HG03378 (cell line): Measurements from ENCODE around the gene ABHD1.

Experiments used
- ATAC-seq: cut with Tn5 transposase; IDR thresholded peaks from one replicate; pipeline ENCODE4 v1.9.1; 2021; ENCODE audit warnings: mild to moderate bottlenecking, moderate library complexity; ENCODE audit not compliant: unreplicated experiment

ABHD1 gene

GRCh38 chr2:27086724-27087593 lies 36.7 kb upstream of the ABHD1 start, which contains the start of gene KHK:
TSS of gene KHK (plus strand) at chr2:27086772. CDS start at chr2:27087260, 488 bp downstream.
- peak; percentile 17 for ATAC-seq

GRCh38 chr2:27087823-27088410 lies 35.7 kb upstream of the ABHD1 start:
- no peak for ATAC-seq

- ATAC-seq = no peak
These were observed 35.0 kb upstream of the ABHD1 start for GRCh38 chr2:27088634-27089033.

- ATAC-seq = no peak
These were observed 34.3 kb upstream of the ABHD1 start for GRCh38 chr2:27089111-27089954.

- no peak for ATAC-seq
These were observed 31.6 kb upstream of the ABHD1 start for GRCh38 chr2:27091746-27092695.

- ATAC-seq = no peak
These were observed 30.8 kb upstream of the ABHD1 start for GRCh38 chr2:27092696-27093429.

GRCh38 chr2:27093430-27094352 lies 29.9 kb upstream of the ABHD1 start:
- no peak for ATAC-seq

- ATAC-seq = no peak
These were observed 29.1 kb upstream of the ABHD1 start for GRCh38 chr2:27094353-27094984.

GRCh38 chr2:27095427-27095744 lies 28.2 kb upstream of the ABHD1 start:
- no peak for ATAC-seq

- ATAC-seq = no peak
These were observed 27.6 kb upstream of the ABHD1 start for GRCh38 chr2:27095745-27096651.

- no peak for ATAC-seq
These were observed 26.8 kb upstream of the ABHD1 start for GRCh38 chr2:27096748-27097297.

GRCh38 chr2:27097341-27097740 lies 26.3 kb upstream of the ABHD1 start:
- ATAC-seq = no peak

- ATAC-seq = no peak
These were observed 24.2 kb upstream of the ABHD1 start for GRCh38 chr2:27099334-27099955.

GRCh38 chr2:27100036-27100435 lies 23.6 kb upstream of the ABHD1 start:
- ATAC-seq = no peak

GRCh38 chr2:27102329-27102728 lies 21.3 kb upstream of the ABHD1 start:
- no peak for ATAC-seq

- no peak for ATAC-seq
These were observed 17.6 kb upstream of the ABHD1 start for GRCh38 chr2:27105981-27106380.
